B cell (primary cell): Measurements from ENCODE around the gene PDE4B.

Source experiments
- CTCF ChIP-seq: fragments of 200-600 bp; IDR thresholded peaks from one replicate; pipeline ENCODE4 v1.8.0; 2022; ENCODE audit warnings: antibody characterized with exemption, mild to moderate bottlenecking
- EZH2 ChIP-seq: IDR thresholded peaks from 2 replicates; pipeline ENCODE4 v1.6.1; 2012; ENCODE audit warnings: borderline replicate concordance, low read depth, mild to moderate bottlenecking, moderate library complexity, low read length; ENCODE audit not compliant: insufficient read depth, poor library complexity, severe bottlenecking

- no peak for TF ChIP-seq CTCF
- no peak for TF ChIP-seq EZH2
Observed at GRCh38 chr1:66337249-66337648, 544.6 kb downstream of the PDE4B start.
